ENCODE data around the gene BBS9. TPM values are rescaled to one million over a fixed set of nuclear protein-coding genes. Genes with fewer than 3 reads are reported as not detected.

The BBS9 gene
- total and polyA plus RNA-seq, 11 donors = 7.4 to 29.3 (median 11.3) TPM

GRCh38 chr7:33190688-33191304 lies 61.4 kb downstream of the BBS9 start:
- WGBS, 4 donors = 82 to 89% (median 87%) methylated on average over 2 of the region's 2 CpGs

GRCh38 chr7:33191340-33191739 lies 62.0 kb downstream of the BBS9 start:
- TF ChIP-seq CTCF (IDR thresholded peaks at IDR 0.05) (no peak), POLR2A (IDR thresholded peaks at IDR 0.05) (no peak)
- ATAC-seq (no peak), DNase-seq (no peak)
- Histone ChIP-seq H3K27ac (no peak overlapping the region), H3K9me3 (peaks cover 0 to 9% (median 0%) of the 10 kb centered on the region in 12 donors), H3K36me3 (no peaks in the 10 kb centered on the region), H3K4me1 (peaks cover 0 to 7% (median 0%) of the 10 kb centered on the region in 12 donors), H3K27me3 (no peaks in the 10 kb centered on the region), H3K4me3 (no peak overlapping the region)
- intact Hi-C loops (cut with DNase I) = no loop called here

More at GRCh38 chr7:33190688-33191304, 61.4 kb downstream of the BBS9 start:
- Histone ChIP-seq H3K27me3 (no peaks in the 10 kb centered on the region), H3K27ac (no peak overlapping the region), H3K9me3 (peaks cover 0 to 9% (median 0%) of the 10 kb centered on the region in 12 donors), H3K36me3 (no peaks in the 10 kb centered on the region), H3K4me1 (peaks cover 0 to 1% (median 0%) of the 10 kb centered on the region in 12 donors), H3K4me3 (no peak overlapping the region)
- DNase-seq = no peak
- TF ChIP-seq POLR2A (IDR thresholded peaks at IDR 0.05) (no peak), CTCF (IDR thresholded peaks at IDR 0.05) (no peak)
- intact Hi-C loops (cut with DNase I) = no loop called here
- no peak for ATAC-seq

GRCh38 chr7:33192695-33193291 lies 63.4 kb downstream of the BBS9 start:
- Histone ChIP-seq H3K4me1 (peaks cover 0 to 9% (median 0%) of the 10 kb centered on the region in 12 donors), H3K9me3 (peaks cover 0 to 9% (median 0%) of the 10 kb centered on the region in 12 donors), H3K36me3 (no peaks in the 10 kb centered on the region), H3K27ac (no peak overlapping the region), H3K4me3 (no peak overlapping the region), H3K27me3 (no peaks in the 10 kb centered on the region)
- 61 to 72% (median 64%) methylated on average over 2 of the region's 2 CpGs for WGBS, 4 donors
- no peak for DNase-seq
- TF ChIP-seq CTCF (IDR thresholded peaks at IDR 0.05) (no peak), POLR2A (IDR thresholded peaks at IDR 0.05) (no peak)
- no peak for ATAC-seq
- intact Hi-C loops (cut with DNase I) = no loop called here

GRCh38 chr7:33193308-33193864 lies 64.0 kb downstream of the BBS9 start:
- DNase-seq = no peak
- intact Hi-C loops (cut with DNase I) = no loop called here
- H3K9me3 ChIP-seq = peaks cover 0 to 9% (median 0%) of the 10 kb centered on the region in 12 donors
- TF ChIP-seq CTCF (IDR thresholded peaks at IDR 0.05) = no peak
- TF ChIP-seq POLR2A (IDR thresholded peaks at IDR 0.05) = no peak
- no peak overlapping the region for H3K4me3 ChIP-seq
- H3K27me3 ChIP-seq = no peaks in the 10 kb centered on the region
- H3K36me3 ChIP-seq = no peaks in the 10 kb centered on the region
- ATAC-seq = no peak
- WGBS, 4 donors = 96 to 98% (median 97%) methylated on average over 3 of the region's 3 CpGs
- H3K4me1 ChIP-seq = peaks cover 0 to 9% (median 0%) of the 10 kb centered on the region in 12 donors
- H3K27ac ChIP-seq = no peak overlapping the region

All from heart left ventricle (tissue), 16 donors.